Stimulated activated CD8-positive, alpha-beta memory T cell treated with anti-CD3 and anti-CD28 coated beads, Interleukin-4, amount 100 ng/mL, for 1 hour (primary cell): Measurements from ENCODE around the gene HOXC11.

Experiments
- DNase-seq, 2 donors: peaks; one replicate each; pipeline ENCODE4 v3.0.0-alpha.2; 2020; ENCODE audit warnings: low read depth in 2 of 2, low spot score in 1 of 2

The HOXC11 gene

DNA sequence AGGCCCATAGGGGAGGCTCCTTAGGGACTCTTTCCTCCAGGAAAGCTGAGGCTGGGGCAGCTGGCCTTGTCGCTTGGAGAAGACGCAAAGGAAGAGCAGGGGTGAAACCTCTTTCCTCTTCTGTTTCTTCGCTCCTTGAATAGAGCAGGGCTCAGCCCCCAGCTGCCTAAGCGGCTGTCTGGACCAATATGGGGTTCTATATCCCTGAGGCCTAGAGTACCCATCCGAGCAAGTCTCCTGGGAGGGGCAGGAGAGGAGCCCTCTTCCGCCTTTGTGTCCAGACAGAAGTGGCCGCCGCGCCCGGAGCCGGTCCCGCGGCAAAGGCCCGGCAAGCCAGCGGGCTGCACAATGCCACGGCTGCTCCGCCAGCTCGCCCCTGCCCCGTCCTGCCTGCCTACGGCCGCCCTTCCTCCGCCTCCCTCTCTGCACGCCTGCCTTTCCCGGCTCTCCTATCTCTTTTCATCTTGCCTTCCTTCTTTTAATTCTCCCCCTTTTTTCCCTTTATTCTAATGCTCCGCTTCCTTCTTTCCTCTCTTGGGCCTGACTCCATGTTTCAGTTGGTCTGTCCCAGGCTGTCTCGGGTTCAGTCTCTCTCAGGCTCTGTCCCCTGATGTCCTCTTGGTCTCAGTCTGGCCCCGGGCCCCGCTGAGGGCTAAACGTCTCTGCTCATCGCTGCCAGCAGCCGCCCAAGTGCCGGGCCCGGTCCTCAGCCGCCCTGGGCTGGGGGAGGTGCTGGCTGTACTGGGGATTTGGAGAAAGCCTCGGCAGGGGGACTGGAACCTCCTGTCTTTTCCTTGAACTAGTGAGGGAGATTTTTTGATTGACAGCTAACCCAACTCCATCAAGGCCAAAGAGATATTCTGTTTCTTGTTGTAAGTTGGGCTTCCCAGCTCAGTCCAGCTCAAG lies 24.5 kb downstream of the HOXC11 start:
- DNase-seq: no peak

DNA sequence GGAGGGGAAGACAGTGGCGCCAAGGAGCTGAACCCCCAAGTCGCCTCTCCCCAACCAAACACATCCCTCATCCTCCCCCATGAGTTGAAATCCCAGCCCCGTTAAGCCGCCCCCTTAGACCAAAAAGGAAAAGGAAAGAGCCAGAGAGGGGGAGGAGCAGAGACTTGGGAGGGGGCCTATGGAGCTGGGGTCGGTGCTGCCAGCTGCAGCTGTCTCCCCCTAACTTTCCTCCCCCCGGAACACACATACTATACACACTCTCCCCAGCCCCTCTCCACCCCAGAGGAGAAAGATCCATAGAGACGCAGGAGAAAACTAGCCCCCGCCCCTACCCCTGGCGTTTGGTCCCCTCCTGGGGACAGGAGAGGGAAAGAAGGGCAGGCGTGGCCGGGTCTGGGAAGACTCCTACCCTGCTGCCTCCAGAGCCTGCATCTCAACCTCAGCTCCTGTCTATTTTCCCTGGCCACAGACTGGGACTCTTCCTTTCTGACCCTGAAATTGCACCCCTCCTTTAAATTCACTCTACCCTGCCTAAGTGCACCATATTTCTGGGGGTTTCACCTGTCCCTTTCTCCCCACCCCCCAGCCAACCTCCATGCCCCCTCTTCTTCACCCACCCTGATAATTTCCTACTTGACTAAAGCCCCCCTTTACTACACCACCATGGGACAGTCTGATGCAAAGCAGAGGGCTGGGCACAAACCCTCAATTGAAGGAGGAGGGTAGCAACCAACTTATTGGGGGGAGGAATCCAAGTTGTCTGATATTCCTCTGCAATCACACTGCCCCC lies 25.4 kb downstream of the HOXC11 start:
- DNase-seq: no peak

DNA sequence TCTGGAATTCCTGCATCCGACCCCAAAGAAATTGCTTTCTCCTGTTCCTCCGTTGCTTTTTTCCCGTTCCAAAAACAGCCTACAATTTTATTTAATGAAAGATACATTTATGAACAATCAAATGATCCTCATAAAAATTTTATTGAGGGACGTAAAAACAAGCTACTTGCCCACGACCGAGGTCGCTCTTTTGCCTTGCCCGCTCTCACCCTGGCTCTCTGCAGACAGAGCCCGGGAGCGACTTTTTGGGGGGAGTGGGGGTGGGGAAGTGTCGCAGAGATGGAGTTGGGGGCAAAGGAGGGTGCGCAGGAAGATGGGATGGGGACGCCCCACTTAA lies 25.9 kb downstream of the HOXC11 start:
- no peak for DNase-seq

DNA sequence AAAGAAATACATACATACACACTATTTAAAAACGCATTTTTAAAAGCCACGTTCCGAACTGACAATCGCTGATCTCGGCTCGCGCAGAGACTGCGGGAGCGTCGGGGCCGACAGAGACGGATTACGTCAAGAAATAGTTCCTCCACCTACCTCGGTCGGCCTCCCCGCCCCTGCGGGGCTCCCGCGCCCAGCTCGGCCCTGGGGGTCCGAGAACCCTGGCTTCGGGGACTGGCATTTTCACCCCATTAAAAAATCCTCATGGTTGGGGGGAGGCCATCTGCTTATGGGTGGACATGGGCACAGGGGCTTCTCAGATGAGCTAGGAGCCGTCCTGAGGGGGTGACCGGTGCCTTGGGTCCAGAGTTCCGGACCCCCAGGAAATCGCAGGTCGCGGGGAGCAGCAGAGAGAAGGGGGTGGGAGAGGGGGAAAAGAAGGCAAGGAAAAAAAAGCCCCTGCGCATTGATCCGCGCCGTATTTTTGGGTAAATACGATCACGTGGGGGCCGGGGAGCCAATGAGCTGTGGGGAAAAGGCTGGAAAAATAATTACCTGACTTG lies 26.7 kb downstream of the HOXC11 start:
- DNase-seq: no peak

DNA sequence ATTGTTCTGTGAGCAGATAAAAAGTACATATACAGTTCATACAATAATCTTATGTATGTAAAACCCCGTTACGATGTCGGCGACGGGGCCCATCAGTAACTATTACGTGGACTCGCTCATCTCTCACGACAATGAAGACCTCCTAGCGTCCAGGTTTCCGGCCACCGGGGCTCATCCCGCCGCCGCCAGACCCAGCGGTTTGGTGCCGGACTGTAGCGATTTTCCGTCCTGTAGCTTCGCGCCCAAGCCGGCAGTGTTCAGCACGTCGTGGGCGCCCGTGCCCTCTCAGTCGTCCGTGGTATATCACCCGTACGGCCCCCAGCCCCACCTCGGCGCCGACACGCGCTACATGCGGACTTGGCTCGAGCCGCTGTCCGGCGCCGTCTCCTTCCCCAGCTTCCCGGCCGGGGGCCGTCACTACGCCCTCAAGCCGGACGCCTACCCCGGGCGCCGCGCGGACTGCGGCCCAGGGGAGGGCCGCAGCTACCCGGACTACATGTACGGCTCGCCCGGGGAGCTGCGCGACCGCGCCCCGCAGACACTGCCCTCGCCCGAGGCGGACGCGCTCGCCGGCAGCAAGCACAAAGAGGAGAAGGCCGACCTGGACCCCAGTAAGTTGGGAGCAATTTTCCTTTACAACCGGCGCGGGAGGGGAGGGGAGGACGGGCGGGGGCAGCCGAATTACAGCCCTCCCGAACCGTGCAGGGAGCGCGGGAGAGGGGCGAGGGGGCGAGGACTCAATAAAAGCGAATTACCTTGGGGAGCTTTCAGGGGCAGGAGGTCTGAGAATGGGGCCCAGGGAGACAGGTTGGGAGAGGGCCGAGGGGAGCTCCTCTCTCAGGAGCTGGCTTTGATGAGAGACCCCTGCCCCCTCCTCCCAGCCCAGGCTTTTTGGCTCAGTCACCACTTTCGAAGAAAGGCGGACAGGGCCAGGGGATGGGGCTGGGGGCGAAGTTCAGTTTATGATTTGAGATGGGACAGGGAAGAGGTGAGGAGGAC lies 27.5 kb downstream of the HOXC11 start, which contains the start of gene HOXC9:
TSS of gene HOXC9 (plus strand) at position 46 of the 999 bp plus-strand sequence. CDS start at position 74, 28 bp downstream.
- DNase-seq: no peak

DNA sequence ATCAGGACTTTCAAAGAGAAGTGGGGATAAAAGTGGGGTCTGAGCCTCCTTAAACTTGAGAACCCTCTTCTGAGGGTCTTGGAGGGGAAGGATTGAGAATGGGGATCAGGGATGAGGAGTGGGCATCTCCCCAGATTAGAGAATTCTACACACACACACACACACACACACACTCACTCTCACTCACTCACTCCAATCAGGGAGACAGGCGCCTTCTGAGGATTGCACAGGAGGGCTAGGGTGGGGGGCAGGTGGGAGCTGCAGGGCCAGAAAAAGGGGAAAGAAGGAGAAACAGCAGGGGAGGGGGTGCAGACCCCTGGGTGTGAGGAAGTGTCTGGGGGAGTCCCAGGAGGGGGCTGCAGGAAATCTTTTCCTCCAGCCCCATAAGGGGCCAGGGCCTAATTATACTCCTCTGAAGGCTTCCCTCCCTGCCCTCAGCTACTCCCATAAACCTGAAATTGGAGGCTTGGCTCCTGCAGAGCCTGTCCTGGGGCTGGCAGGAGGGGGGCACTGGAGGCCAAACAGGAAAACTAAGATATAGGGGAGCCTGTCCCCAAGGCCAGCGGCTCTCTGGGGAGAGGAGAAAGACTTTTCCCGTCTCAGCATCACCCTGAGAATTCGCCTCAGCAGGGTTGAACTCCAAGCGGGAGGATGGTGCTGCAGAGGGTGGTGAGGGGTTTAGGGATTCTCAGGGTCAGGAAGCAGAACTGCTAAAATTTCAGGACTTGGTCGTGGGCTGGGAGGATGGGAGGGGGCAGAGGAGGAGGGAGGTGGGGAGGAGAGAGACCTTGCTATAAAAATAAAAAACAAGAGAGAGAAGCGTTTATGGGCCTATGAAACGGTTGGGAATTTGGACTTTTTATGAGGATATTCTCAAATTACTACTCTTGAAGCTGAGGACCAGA lies 28.6 kb downstream of the HOXC11 start:
- no peak for DNase-seq

DNA sequence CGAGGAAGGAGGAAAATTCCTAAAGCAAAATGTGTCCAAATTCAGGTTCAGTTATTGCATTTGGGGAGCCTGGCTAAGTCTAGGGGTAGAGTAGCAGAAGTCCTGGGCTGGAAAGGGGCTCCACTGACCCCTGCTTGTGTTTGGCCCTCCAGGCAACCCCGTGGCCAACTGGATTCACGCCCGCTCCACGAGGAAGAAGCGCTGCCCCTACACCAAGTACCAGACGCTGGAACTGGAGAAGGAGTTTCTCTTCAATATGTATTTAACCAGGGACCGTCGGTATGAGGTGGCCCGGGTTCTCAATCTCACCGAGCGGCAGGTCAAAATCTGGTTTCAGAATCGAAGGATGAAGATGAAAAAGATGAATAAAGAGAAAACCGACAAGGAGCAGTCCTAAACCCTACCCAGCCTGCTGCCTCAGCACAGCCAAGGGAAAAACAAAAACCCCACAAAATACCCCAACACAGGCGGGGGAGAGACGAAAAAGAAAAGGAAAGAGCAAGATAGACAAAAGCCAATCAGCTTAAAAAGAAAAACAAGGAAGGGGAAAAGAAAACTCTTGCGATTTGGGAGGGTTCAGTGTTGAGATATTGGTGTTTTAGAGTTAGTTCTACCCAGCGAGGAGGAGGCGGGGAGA lies 29.5 kb downstream of the HOXC11 start:
- no peak for DNase-seq

DNA sequence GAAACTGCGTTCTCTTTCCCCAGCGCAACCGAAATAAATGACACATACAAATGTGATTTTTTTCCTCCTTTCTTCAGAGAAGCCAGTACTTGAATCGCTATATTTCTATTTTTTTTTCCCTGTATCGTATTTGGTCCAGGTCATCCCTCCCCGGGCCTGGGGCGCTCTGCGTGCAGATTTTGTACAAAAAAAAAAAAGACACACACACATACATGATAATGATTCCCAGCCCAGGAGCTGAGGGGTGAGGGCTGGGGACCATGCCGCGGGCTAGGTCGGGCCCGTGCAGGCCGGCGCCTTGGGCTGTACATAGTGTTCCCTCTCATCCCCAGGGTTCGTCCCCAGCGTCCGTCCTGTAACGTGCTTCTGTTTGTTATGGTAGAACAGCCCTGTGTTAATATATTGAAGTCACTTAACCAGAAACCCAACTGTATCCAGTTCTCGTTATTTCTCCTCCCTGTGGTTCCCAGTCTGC lies 30.0 kb downstream of the HOXC11 start:
- DNase-seq: no peak

DNA sequence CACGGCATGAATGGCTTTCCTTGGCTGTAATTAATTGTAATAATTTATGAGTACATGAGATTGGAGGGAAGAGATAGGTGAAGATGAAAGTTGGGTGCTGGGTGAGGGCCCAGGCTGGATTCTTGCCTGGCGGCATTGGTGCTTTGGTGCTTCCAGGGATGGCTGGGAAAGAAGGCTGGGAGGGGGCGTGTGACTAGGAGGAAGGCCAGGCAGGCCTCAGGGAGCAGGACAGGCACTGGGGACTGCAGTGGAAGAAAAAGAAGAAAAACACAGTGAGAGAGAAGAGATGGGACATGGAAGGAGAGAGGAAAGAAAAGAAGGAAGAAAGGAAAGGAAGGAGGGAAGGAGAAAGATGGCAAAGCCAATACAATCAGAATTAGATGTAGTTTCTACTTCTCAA lies 30.7 kb downstream of the HOXC11 start:
- no peak for DNase-seq

DNA sequence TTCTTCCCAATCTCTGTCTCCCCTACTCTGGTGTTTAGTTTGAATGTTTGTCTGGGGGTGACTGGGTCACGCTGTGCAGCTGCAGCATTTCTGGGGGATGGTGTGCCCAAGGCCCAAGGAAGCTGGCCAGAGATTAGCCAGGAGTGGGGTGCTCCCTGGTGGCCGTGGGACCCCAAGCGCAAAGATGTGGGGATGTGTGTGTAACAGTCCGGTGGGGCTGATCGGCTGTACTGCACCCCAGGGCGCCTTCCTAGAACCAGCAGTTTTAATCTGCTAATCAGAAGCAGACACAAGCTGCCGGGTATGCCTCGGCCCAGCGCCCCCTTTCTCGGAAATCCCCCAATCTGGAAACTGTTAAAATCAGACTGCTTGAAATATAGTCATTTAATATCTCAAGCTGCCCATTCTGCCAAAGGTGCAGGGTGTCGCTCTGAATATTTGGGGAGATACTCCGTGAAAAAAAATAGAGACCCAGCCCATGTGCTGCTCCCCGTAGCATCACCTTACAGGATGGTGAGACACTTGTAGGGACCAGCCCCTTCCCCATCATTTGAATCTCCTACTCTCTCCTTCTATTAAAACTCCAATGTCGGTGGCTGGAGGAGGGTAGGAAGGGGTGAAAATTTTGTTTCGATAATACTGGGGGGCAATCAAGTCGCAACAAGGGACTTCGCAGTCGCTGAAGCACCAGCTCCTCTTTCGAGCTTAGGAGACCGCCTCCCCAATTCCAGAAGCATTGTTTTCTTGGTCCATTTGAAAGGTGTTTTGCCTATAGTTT lies 31.3 kb downstream of the HOXC11 start:
- DNase-seq: no peak

DNA sequence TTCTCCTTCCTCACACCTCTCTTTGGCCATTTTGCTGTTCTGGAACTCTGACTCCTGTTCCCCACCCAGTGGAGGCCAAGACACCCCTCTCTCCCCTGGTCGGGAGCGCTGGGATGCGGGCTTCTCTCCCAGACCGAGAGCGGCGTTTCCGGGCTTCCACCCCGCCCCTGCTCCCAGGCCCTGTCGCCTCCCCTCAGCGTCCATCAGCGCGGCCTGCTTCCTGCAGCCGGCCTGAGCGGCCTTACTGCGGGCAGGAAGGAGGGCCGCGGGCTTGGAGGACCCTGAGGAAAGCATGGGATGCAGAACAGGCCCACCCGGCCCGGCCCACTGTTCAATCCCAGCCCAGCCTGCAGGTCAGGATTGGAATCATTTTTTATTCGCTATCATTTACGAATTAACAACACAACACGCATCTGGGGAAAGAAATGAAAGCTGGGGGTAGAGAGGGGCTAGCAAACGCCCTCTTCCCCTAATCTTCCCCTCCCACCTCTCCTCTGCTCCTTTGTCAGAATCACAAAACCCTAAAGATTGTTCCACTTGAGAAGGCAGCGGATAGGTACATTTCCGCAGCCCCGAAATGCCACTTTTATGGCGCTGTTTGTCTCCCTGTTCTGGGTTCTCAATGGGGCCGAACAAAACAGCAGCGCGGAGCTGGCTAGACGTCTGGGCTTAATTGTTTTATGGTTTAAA lies 32.1 kb downstream of the HOXC11 start:
- DNase-seq: no peak

DNA sequence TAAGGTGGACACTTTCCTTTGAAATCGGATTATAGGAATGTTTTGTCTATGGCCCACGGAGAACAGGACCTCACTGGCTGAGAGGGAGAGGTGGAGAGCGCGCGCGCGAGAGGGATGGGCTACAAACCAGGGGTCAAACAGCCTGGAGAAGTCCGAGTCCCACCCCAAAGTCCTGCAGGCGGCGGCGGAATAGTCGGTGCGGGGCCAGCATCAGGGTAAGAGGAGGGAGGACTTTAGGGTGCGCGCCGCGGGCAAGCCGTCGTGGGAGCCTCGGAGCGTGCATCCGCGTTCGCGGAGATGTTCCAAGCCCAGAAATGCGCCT lies 32.6 kb downstream of the HOXC11 start:
- DNase-seq: no peak

DNA sequence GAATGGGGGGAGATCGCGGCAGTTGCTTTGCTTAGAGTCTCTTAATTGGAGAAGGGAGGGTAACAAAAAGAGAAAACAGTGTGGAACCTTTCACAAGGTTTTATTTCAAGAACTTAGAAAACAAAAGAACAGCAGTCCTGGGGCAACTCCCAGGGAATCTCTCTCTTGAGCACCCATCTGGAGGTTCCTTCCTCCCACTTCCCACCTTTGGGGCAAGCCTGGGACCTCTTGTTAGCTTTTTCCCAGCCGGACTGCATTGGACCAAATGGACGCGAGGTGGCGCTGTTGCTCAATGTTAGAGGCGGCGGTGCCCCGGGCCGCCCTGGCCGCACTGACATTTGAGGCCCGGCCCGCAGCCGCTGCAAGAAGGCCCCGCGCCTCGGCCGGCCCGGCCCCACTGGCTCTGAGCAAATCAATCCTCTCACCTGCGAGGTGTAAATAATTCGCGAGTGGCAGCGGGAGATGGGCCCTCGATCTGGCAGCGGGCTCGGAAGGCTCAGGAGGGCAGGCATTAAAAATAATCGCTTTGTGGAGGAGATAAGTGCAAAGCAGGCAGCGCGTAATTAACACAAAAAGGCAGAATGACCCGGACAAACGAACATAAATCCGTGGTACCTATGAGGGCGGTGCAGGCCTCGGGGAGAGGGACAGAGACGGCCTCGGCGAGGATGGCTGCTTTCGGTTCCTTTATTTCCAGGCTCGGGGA lies 33.1 kb downstream of the HOXC11 start:
- peak; percentile 74 to 78 for DNase-seq

DNA sequence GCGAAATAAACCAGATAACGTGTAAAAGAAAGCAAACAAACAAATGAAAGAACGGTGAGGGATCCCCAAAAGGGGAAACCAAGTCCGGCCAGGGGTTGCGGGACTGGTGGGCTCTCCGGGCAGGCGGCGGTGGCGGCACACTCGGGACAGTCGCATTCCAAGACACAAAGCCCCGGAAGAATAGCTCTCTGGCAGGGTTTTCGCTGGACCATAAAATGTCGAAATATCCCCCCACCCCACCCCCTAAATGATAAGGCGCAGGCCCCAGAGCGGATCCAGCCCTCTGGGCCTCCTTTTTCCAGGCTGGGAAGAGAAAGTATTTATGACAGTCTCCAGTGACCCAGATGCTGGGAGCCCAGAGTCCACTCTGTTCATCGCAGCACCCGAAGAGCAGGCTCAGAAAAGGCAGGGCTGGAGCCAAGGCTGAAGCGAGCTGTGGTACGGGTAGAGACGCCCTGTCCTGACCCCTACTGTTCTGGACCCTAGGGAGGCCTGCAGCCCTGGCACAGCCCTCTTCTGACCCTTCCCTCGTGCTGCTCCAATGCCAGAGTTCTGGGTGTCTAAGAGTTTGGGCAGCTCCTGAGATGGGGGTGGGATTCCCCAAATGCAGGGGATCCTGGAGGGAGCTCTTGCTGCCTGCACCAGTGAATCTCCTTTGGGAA lies 33.8 kb downstream of the HOXC11 start:
- DNase-seq: no peak

DNA sequence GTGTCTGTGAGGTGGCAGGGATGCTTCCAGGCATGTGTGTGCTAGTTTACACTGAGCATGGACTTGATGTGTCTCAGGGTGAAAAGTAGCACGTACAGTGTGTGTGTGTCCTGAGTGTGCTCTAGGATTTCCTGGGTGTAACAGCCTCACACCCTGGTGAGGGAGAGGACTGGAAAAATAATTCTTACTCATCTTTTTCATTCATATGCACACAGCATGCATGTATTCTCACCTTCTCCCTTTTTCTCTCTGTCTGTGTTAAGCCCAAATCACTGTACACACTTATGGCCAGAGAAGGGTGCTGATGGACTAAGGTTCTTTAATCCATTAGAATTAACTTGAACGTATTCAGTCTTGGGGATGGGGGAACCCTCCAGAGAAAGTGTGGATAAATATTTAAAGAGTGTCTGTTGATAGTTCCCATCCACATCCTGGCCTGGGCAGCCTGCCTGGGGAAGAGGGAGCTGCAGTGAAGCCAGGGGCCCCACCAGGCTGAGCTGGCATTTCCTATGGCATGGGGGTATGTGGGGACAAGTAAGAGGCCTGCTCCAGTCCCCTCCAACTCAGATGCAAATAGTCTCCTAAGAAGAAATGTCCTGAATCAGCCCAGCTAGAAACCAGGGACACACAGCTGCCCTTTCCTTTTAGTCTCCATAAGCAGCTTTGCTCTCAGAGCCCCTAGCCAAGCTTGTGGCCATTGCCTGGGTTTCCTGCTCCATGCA lies 34.8 kb downstream of the HOXC11 start:
- DNase-seq: no peak

DNA sequence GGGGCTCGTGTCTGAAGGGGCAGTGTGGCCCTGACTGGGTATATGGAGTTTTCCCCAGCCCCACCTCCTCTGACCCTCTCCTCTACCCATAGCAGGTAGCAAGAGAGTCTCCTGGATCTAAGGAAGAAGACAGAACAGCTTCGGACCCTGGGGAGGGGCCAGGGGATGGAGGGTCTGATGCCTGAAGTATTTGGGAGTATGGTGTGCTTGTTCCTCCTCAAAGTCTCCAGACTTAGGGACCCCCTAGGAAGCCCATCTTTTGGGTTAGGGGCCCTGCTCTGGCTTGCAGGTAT lies 35.3 kb downstream of the HOXC11 start:
- no peak for DNase-seq
